Neuronal stem cell (in vitro differentiated cells): Measurements from ENCODE around the gene NQO1.
A peak's percentile ranks its signal among the peaks of the same experiment; 100 is the strongest.

Experiments used
- DNase-seq: peaks from one replicate; pipeline ENCODE4 v3.0.0-alpha.2; 2013; ENCODE audit warnings: low spot score
- H2AFZ ChIP-seq: one replicate; pipeline ENCODE4 v1.6.1; 2013; ENCODE audit warnings: mild to moderate bottlenecking, low read length, inconsistent platforms
- H2AK5ac ChIP-seq: 2 replicates; pipeline ENCODE4 v1.6.1; 2013; ENCODE audit warnings: low read depth, mild to moderate bottlenecking, inconsistent platforms, low read length, moderate library complexity, mixed read lengths
- H2BK120ac ChIP-seq: 2 replicates; pipeline ENCODE4 v1.6.1; 2013; ENCODE audit warnings: low read depth, mild to moderate bottlenecking, inconsistent platforms, low read length, moderate library complexity, mixed read lengths
- H2BK12ac ChIP-seq: one replicate; pipeline ENCODE4 v1.6.1; 2013; ENCODE audit warnings: low read length, inconsistent platforms
- H2BK15ac ChIP-seq: 2 replicates; pipeline ENCODE4 v1.6.1; 2013; ENCODE audit warnings: mild to moderate bottlenecking, low read length, inconsistent platforms, mixed read lengths
- H2BK5ac ChIP-seq: one replicate; pipeline ENCODE4 v1.6.1; 2013; ENCODE audit warnings: inconsistent platforms, mild to moderate bottlenecking, low read length, moderate library complexity
- H3K14ac ChIP-seq: one replicate; pipeline ENCODE4 v1.6.1; 2013; ENCODE audit warnings: low read length, inconsistent platforms
- H3K18ac ChIP-seq: 2 replicates; pipeline ENCODE4 v1.6.1; 2013; ENCODE audit warnings: low read length, inconsistent platforms
- H3K23ac ChIP-seq: 2 replicates; pipeline ENCODE4 v1.6.1; 2013; ENCODE audit warnings: low read depth, mild to moderate bottlenecking, mixed read lengths, low read length, inconsistent platforms; ENCODE audit not compliant: poor library complexity
- H3K27ac ChIP-seq: replicated peaks from 3 replicates; pipeline ENCODE4 v1.5.1; 2013; ENCODE audit warnings: low read length, inconsistent platforms
- H3K27me3 ChIP-seq, 3 experiments: 2 replicates each; pipeline ENCODE4 v1.6.1; 2013; ENCODE audit warnings: low read length in 3 of 3, mild to moderate bottlenecking in 2 of 3, inconsistent platforms in 1 of 3, low read depth in 1 of 3, mixed read lengths in 1 of 3, moderate library complexity in 1 of 3; ENCODE audit not compliant: control insufficient read depth in 3 of 3, insufficient read depth in 3 of 3
- H3K36me3 ChIP-seq, 2 donors: replicated peaks in 1 of 2; 2 replicates each; pipeline ENCODE4 v1.6.1; 2013; ENCODE audit warnings: low read length in 2 of 2; ENCODE audit not compliant: control insufficient read depth in 2 of 2, insufficient read depth in 2 of 2
- H3K4ac ChIP-seq: 2 replicates; pipeline ENCODE4 v1.6.1; 2013; ENCODE audit warnings: inconsistent platforms, mild to moderate bottlenecking, low read length, moderate library complexity
- H3K4me1 ChIP-seq, 2 donors: 1 replicate in 1 of 2; 2 replicates in 1 of 2; pipeline ENCODE4 v1.6.1; 2013; ENCODE audit warnings: low read length in 2 of 2, low read depth in 1 of 2; ENCODE audit not compliant: control insufficient read depth in 2 of 2, insufficient read depth in 1 of 2
- H3K4me2 ChIP-seq: one replicate; pipeline ENCODE4 v1.6.1; 2013; ENCODE audit warnings: mild to moderate bottlenecking, low read length, inconsistent platforms; ENCODE audit not compliant: insufficient read depth, poor library complexity, severe bottlenecking
- H3K4me3 ChIP-seq, 2 donors: 2 replicates each; pipeline ENCODE4 v1.5.1; 2013; ENCODE audit warnings: low read length in 2 of 2, mild to moderate bottlenecking in 2 of 2, inconsistent platforms in 1 of 2, moderate library complexity in 1 of 2
- H3K79me1 ChIP-seq: one replicate; pipeline ENCODE4 v1.6.1; 2013; ENCODE audit warnings: low read depth, mild to moderate bottlenecking, inconsistent platforms, low read length, moderate library complexity
- H3K9ac ChIP-seq: one replicate; pipeline ENCODE4 v1.6.1; 2013; ENCODE audit warnings: mild to moderate bottlenecking, low read depth, low read length, inconsistent platforms; ENCODE audit not compliant: poor library complexity
- H3K9me3 ChIP-seq, 2 donors: replicated peaks in 1 of 2; 2 replicates each; pipeline versions ENCODE3 to v1.6.1; 2013; ENCODE audit warnings: low read length in 2 of 2, mild to moderate bottlenecking in 2 of 2, inconsistent platforms in 1 of 2, low read depth in 1 of 2, mixed read lengths in 1 of 2, moderate library complexity in 1 of 2; ENCODE audit not compliant: control insufficient read depth in 2 of 2, insufficient read depth in 1 of 2
- H4K8ac ChIP-seq: one replicate; pipeline ENCODE4 v1.6.1; 2013; ENCODE audit warnings: low read depth, mild to moderate bottlenecking, inconsistent platforms, low read length, moderate library complexity
- H4K91ac ChIP-seq: one replicate; pipeline ENCODE4 v1.6.1; 2013; ENCODE audit warnings: low read length, low read depth, mild to moderate bottlenecking, inconsistent platforms; ENCODE audit not compliant: poor library complexity
- WGBS, 2 donors: extraction: QIAGEN DNeasy Blood & Tissue Kit; methylation state at CpG; one replicate each; pipeline ENCODE4 v1.1.7; 2013; ENCODE audit warnings: missing lambda C conversion rate in 2 of 2, mixed read lengths in 1 of 2; ENCODE audit not compliant: insufficient read length in 2 of 2, insufficient replicate concordance in 1 of 2; ENCODE audit errors: extremely low coverage in 2 of 2; 5-methylcytosine and 5-hydroxymethylcytosine counted together

NQO1 gene

GRCh38 chr16:69745959-69746358, 19.6 kb upstream of the NQO1 start:
- Histone ChIP-seq H3K4me2 (no peak overlapping the region), H2AK5ac (no peak overlapping the region), H3K9ac (no peak overlapping the region), H2BK120ac (no peak overlapping the region), H2BK12ac (no peak overlapping the region), H3K9me3 (no peaks in the 10 kb centered on the region), H2BK15ac (no peak overlapping the region), H3K18ac (no peak overlapping the region), H3K14ac (no peak overlapping the region), H4K8ac (no peak overlapping the region), H3K4me3 (no peak overlapping the region), H3K79me1 (peaks cover 3% of the 10 kb centered on the region), H2BK5ac (no peak overlapping the region), H3K23ac (peak overlapping the region; percentile 48), H3K27me3 (no peaks in the 10 kb centered on the region), H3K4me1 (no peaks in the 10 kb centered on the region), H2AFZ (no peak overlapping the region), H3K36me3 (peaks cover 68 to 99% of the 10 kb centered on the region in 2 donors), H3K27ac (no peak overlapping the region), H4K91ac (no peak overlapping the region), H3K4ac (no peak overlapping the region)
- WGBS, 2 donors = no CpG with 5 or more reads among the region's 10 CpGs
- no peak for DNase-seq

GRCh38 chr16:69745232-69745612, 18.9 kb upstream of the NQO1 start:
- Histone ChIP-seq H3K4me1 (no peaks in the 10 kb centered on the region), H3K79me1 (peaks cover 2% of the 10 kb centered on the region), H3K4me3 (no peak overlapping the region), H3K9me3 (no peaks in the 10 kb centered on the region), H2BK12ac (no peak overlapping the region), H2BK120ac (no peak overlapping the region), H3K27ac (no peak overlapping the region), H2AK5ac (no peak overlapping the region), H3K36me3 (peaks cover 67 to 96% of the 10 kb centered on the region in 2 donors), H3K9ac (peak overlapping the region; percentile 13), H3K18ac (no peak overlapping the region), H3K4me2 (no peak overlapping the region), H2AFZ (no peak overlapping the region), H3K23ac (no peak overlapping the region), H3K27me3 (no peaks in the 10 kb centered on the region), H4K8ac (no peak overlapping the region), H2BK5ac (no peak overlapping the region), H2BK15ac (no peak overlapping the region), H3K4ac (no peak overlapping the region), H4K91ac (no peak overlapping the region), H3K14ac (no peak overlapping the region)
- no CpG with 5 or more reads among the region's 11 CpGs for WGBS, 2 donors
- DNase-seq = no peak

- no peak overlapping the region for H3K4me3 ChIP-seq
- no peak overlapping the region for H2BK120ac ChIP-seq
- no peak overlapping the region for H3K18ac ChIP-seq
- no peak overlapping the region for H2AFZ ChIP-seq
- no peak for DNase-seq
- no peak overlapping the region for H4K91ac ChIP-seq
- H3K4ac ChIP-seq = no peak overlapping the region
- no peak overlapping the region for H2BK12ac ChIP-seq
- no peak overlapping the region for H4K8ac ChIP-seq
- peak overlapping the region; percentile 13 for H3K9ac ChIP-seq
- no peak overlapping the region for H3K27ac ChIP-seq
- H3K4me2 ChIP-seq = no peak overlapping the region
- no peak overlapping the region for H3K14ac ChIP-seq
- H3K23ac ChIP-seq = no peak overlapping the region
- no CpG with 5 or more reads among the region's 35 CpGs for WGBS, 2 donors
- H3K4me1 ChIP-seq = no peaks in the 10 kb centered on the region
- no peaks in the 10 kb centered on the region for H3K9me3 ChIP-seq
- H2BK15ac ChIP-seq = no peak overlapping the region
- H2AK5ac ChIP-seq = no peak overlapping the region
- H3K36me3 ChIP-seq = peaks cover 69 to 97% of the 10 kb centered on the region in 2 donors
- H3K79me1 ChIP-seq = peaks cover 2% of the 10 kb centered on the region
- H2BK5ac ChIP-seq = no peak overlapping the region
- H3K27me3 ChIP-seq = no peaks in the 10 kb centered on the region
These were observed 18.2 kb upstream of the NQO1 start for GRCh38 chr16:69744363-69745231.

- Histone ChIP-seq H2BK15ac (no peak overlapping the region), H2AFZ (no peak overlapping the region), H3K27ac (no peak overlapping the region), H3K79me1 (no peaks in the 10 kb centered on the region), H4K91ac (no peak overlapping the region), H3K36me3 (peaks cover 50 to 81% of the 10 kb centered on the region in 2 donors), H3K4me2 (no peak overlapping the region), H3K4me1 (no peaks in the 10 kb centered on the region), H3K27me3 (no peaks in the 10 kb centered on the region), H3K4me3 (no peak overlapping the region), H2BK120ac (no peak overlapping the region), H3K14ac (no peak overlapping the region), H3K23ac (no peak overlapping the region), H3K18ac (no peak overlapping the region), H2BK5ac (no peak overlapping the region), H3K9me3 (no peaks in the 10 kb centered on the region), H2AK5ac (no peak overlapping the region), H3K9ac (no peak overlapping the region), H2BK12ac (no peak overlapping the region), H4K8ac (no peak overlapping the region), H3K4ac (no peak overlapping the region)
- no peak for DNase-seq
- WGBS, 2 donors = no CpG with 5 or more reads among the region's 41 CpGs
These were observed 15.9 kb upstream of the NQO1 start for GRCh38 chr16:69741951-69742904.
